ENCODE data around the gene DIP2C.

The DIP2C gene

DNA sequence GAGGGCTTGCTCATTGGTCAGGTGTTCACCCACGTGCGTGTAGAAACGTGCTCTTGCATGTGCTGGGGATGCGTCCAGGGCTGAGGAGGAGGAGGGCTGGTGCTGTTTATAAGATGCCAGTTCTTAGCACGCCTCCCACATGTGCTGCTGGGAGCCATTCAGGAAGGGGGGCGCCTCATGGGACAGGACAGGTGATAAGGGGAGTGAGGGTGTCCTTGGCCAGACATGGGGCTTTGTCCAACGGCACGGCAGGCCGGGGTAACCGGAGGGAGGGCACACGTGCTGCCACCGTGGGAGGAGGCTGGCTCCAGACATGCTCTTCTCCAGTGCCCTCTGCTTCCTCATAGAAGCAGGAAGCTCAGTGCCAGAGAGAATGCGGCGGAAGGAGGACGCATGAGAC, 404.3 kb downstream of the DIP2C start:
- TF ChIP-seq CTCF (IDR thresholded peaks at IDR 0.05) = no peak
- DNase-seq = no peak
- intact Hi-C loops (cut with DNase I; ENCODE audit: low total_unique reads) = no loop called here
- H3K36me3 ChIP-seq = peaks cover 60 to 84% (median 71%) of the 10 kb centered on the region in 3 donors
- no peak overlapping the region for H3K4me3 ChIP-seq
- H3K9me3 ChIP-seq = no peaks in the 10 kb centered on the region
- peaks cover 0 to 11% (median 6%) of the 10 kb centered on the region in 4 donors for H3K4me1 ChIP-seq
- H3K27me3 ChIP-seq = no peaks in the 10 kb centered on the region
- H3K27ac ChIP-seq = no peak overlapping the region

GRCh38 chr10:283916-284356, 405.5 kb downstream of the DIP2C start:
- intact Hi-C loops (cut with DNase I; ENCODE audit: low total_unique reads) = no loop called here
- H3K27me3 ChIP-seq = no peaks in the 10 kb centered on the region
- H3K36me3 ChIP-seq = peaks cover 68 to 84% (median 76%) of the 10 kb centered on the region in 3 donors
- H3K27ac ChIP-seq = no peak overlapping the region
- H3K4me1 ChIP-seq = peaks cover 0 to 11% (median 6%) of the 10 kb centered on the region in 4 donors
- no peak for TF ChIP-seq CTCF (IDR thresholded peaks at IDR 0.05)
- no peaks in the 10 kb centered on the region for H3K9me3 ChIP-seq
- no peak for DNase-seq
- no peak overlapping the region for H3K4me3 ChIP-seq

GRCh38 chr10:283140-283479, 406.4 kb downstream of the DIP2C start:
- H3K27me3 ChIP-seq = no peaks in the 10 kb centered on the region
- H3K4me3 ChIP-seq = no peak overlapping the region
- no peaks in the 10 kb centered on the region for H3K9me3 ChIP-seq
- peaks cover 75 to 84% (median 77%) of the 10 kb centered on the region in 3 donors for H3K36me3 ChIP-seq
- intact Hi-C loops (cut with DNase I; ENCODE audit: low total_unique reads) = no loop called here
- no peak for TF ChIP-seq CTCF (IDR thresholded peaks at IDR 0.05)
- peaks cover 0 to 11% (median 6%) of the 10 kb centered on the region in 4 donors for H3K4me1 ChIP-seq
- no peak for DNase-seq
- H3K27ac ChIP-seq = no peak overlapping the region

DNA sequence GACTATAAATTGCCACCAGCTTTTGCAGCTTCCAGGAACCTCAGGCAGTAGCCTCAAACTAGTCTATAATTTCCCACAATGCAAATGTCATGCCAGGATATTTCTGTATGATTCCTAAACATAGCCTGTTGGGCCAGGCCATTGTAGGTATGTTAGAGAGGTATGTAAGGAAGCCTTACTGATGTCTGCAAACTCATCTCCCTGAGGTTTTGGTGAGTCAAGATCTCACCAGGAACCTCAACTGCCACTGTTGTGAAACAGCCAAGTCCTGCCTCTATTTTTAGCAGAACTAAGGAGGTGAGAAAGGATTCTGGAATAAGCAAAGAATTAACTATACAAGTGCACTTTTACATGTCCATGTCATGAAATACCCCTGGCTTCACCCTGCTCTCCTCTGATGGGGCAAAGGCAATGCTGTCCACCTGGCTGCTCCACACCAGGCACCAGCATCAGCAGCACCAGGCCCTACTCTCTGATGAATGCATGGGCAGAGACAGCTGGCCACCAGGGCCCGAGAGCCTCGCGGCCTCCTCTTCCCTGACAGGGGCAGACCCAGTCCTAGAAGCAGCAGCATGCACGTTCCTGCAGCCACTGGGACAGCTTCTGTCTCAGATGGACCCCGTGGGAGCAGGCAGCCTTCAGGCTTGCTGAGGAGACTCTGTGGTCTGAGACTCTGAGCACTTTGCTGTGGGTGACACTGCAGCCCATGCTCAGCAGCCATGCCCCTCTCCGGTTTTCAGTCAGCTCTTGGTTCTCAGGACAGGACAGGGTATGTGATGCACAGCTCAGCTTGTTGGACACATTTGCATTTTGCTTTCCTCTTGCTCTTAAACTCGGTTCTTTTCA, 407.0 kb downstream of the DIP2C start:
- Histone ChIP-seq H3K27me3 (no peaks in the 10 kb centered on the region), H3K9me3 (no peaks in the 10 kb centered on the region), H3K36me3 (peaks cover 79 to 85% (median 81%) of the 10 kb centered on the region in 3 donors), H3K4me1 (peaks cover 0 to 9% (median 6%) of the 10 kb centered on the region in 4 donors), H3K27ac (no peak overlapping the region), H3K4me3 (no peak overlapping the region)
- DNase-seq = no peak
- TF ChIP-seq CTCF (IDR thresholded peaks at IDR 0.05) = no peak
- intact Hi-C loops (cut with DNase I; ENCODE audit: low total_unique reads) = no loop called here

- Histone ChIP-seq H3K4me1 (no peaks in the 10 kb centered on the region), H3K9me3 (no peaks in the 10 kb centered on the region), H3K4me3 (no peak overlapping the region), H3K27me3 (no peaks in the 10 kb centered on the region), H3K36me3 (peaks cover 81 to 94% (median 84%) of the 10 kb centered on the region in 3 donors), H3K27ac (no peak overlapping the region)
- intact Hi-C loops (cut with DNase I; ENCODE audit: low total_unique reads) = no loop called here
- no peak for TF ChIP-seq CTCF (IDR thresholded peaks at IDR 0.05)
- no peak for DNase-seq
These were observed 409.8 kb downstream of the DIP2C start for GRCh38 chr10:279655-280054.
